Measurements from ENCODE around the gene TECPR2. TPM values are rescaled to one million over a fixed set of nuclear protein-coding genes. Genes with fewer than 3 reads are reported as not detected.

TECPR2 gene
- total and polyA plus RNA-seq, 10 donors: 1.1 to 46.6 (median 26.7) TPM

- 1 to 2% (median 1%) methylated on average over 11 of the region's 11 CpGs for WGBS, 5 donors
- intact Hi-C loops (cut with DNase I; ENCODE audit: low total_unique reads): no loop called here
- Histone ChIP-seq H3K4me1 (peaks cover 11 to 46% (median 34%) of the 10 kb centered on the region in 6 donors), H3K27me3 (replicated peaks in 1 of 7) (no peaks in the 10 kb centered on the region), H3K36me3 (no peaks in the 10 kb centered on the region), H3K27ac (peak overlapping the region; percentile 39 to 92 (median 84)), H3K9me3 (no peaks in the 10 kb centered on the region), H3K4me3 (peak overlapping the region; percentile 39 to 82 (median 57))
- no peak for DNase-seq
- TF ChIP-seq POLR2A (IDR thresholded peaks at IDR 0.05) (no peak), POLR2AphosphoS5 (IDR thresholded peaks at IDR 0.05) (no peak)
- TF ChIP-seq, protein P1, sequence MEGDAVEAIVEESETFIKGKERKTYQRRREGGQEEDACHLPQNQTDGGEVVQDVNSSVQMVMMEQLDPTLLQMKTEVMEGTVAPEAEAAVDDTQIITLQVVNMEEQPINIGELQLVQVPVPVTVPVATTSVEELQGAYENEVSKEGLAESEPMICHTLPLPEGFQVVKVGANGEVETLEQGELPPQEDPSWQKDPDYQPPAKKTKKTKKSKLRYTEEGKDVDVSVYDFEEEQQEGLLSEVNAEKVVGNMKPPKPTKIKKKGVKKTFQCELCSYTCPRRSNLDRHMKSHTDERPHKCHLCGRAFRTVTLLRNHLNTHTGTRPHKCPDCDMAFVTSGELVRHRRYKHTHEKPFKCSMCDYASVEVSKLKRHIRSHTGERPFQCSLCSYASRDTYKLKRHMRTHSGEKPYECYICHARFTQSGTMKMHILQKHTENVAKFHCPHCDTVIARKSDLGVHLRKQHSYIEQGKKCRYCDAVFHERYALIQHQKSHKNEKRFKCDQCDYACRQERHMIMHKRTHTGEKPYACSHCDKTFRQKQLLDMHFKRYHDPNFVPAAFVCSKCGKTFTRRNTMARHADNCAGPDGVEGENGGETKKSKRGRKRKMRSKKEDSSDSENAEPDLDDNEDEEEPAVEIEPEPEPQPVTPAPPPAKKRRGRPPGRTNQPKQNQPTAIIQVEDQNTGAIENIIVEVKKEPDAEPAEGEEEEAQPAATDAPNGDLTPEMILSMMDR (IDR thresholded peaks at IDR 0.05 in 8 of 11, conservative IDR thresholded peaks at IDR 0.05 in 3 of 11): no peak
Measured at GRCh38 chr14:102525219-102525928, 162.6 kb downstream of the TECPR2 start.

DNA sequence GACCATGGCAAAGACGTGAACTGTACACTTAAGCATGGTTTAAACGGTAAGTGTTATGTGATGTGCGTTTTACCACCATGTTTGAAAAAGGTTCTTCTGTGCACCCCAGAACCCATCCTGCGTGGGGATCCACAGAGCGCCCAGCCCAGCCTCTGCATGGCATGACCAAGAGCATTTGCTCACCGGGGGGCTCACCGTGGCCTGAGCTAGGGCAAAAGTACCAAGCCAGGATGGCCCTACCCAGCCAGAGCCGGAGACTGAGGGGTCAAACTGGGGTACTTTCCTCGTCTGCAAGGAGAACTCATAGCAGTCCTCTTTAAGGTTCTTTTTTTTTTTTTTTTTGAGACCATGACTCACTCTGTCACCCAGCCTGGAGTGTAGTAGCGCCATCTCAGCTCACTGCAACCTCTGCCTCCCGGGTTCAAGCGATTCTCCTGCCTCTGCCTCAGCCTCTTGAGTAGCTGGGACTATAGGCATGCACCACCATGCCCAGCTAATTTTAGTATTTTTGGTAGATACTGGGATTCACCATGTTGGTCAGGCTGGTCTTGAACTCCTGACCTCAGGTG lies 163.3 kb downstream of the TECPR2 start:
- Histone ChIP-seq H3K4me3 (peak overlapping the region in 1 of 8 donors; percentile 59), H3K27ac (peak overlapping the region in 5 of 8 donors; percentile 83 to 92 (median 87)), H3K4me1 (peaks cover 11 to 52% (median 40%) of the 10 kb centered on the region in 6 donors), H3K27me3 (replicated peaks in 1 of 7) (no peaks in the 10 kb centered on the region), H3K36me3 (no peaks in the 10 kb centered on the region), H3K9me3 (no peaks in the 10 kb centered on the region)
- intact Hi-C loops (cut with DNase I; ENCODE audit: low total_unique reads): no loop called here
- no peak for DNase-seq
- TF ChIP-seq POLR2AphosphoS5 (IDR thresholded peaks at IDR 0.05) (no peak), POLR2A (IDR thresholded peaks at IDR 0.05) (no peak)
- TF ChIP-seq, protein P1 (IDR thresholded peaks at IDR 0.05 in 8 of 11, conservative IDR thresholded peaks at IDR 0.05 in 3 of 11): no peak
- 75 to 85% (median 78%) methylated on average over 12 of the region's 12 CpGs for WGBS, 5 donors

GRCh38 chr14:102528431-102529170 lies 165.9 kb downstream of the TECPR2 start:
- Histone ChIP-seq H3K36me3 (no peaks in the 10 kb centered on the region), H3K4me3 (no peak overlapping the region), H3K27me3 (replicated peaks in 1 of 7) (no peaks in the 10 kb centered on the region), H3K27ac (no peak overlapping the region), H3K4me1 (peaks cover 10 to 48% (median 41%) of the 10 kb centered on the region in 6 donors), H3K9me3 (no peaks in the 10 kb centered on the region)
- no peak for DNase-seq
- intact Hi-C loops (cut with DNase I; ENCODE audit: low total_unique reads): no loop called here
- TF ChIP-seq, protein P1 (IDR thresholded peaks at IDR 0.05 in 8 of 11, conservative IDR thresholded peaks at IDR 0.05 in 3 of 11): no peak
- TF ChIP-seq POLR2AphosphoS5 (IDR thresholded peaks at IDR 0.05) (no peak), POLR2A (IDR thresholded peaks at IDR 0.05) (no peak)
- 76 to 85% (median 81%) methylated on average over 11 of the region's 11 CpGs for WGBS, 5 donors

All from spleen (tissue), 11 donors.